Kidney epithelial cell (primary cell): Measurements from ENCODE around the gene TTYH2. TPM values are rescaled to one million over a fixed set of nuclear protein-coding genes. Genes with fewer than 3 reads are reported as not detected.

Experiments
- DNase-seq: peaks from one replicate; pipeline ENCODE4 v3.0.0-alpha.2; 2010; ENCODE audit warnings: low read depth
- H3K27me3 ChIP-seq: 2 replicates; pipeline ENCODE4 v1.6.0; 2011; ENCODE audit warnings: low read length; ENCODE audit not compliant: control insufficient read depth, insufficient read depth
- H3K36me3 ChIP-seq: 2 replicates; pipeline ENCODE4 v1.5.1; 2011; ENCODE audit warnings: low read length; ENCODE audit not compliant: control insufficient read depth, insufficient read depth
- H3K4me3 ChIP-seq: 2 replicates; pipeline ENCODE4 v1.5.1; 2011; ENCODE audit warnings: low read depth, mild to moderate bottlenecking, control low read depth, low read length
- CTCF ChIP-seq: IDR thresholded peaks from 2 replicates; pipeline ENCODE4 v1.5.1; 2011; ENCODE audit warnings: mild to moderate bottlenecking, moderate library complexity, low read length, control low read depth, inconsistent platforms; ENCODE audit not compliant: insufficient read depth, poor library complexity, severe bottlenecking
- total RNA-seq: library from RNA; depleted of rRNA; stranded (reverse); fragments of >200 nt; gene quantifications from 2 replicates; pipeline ENCODE4 v1.2.3, GENCODE V29; 2015

TTYH2 gene
- total RNA-seq, 1 donor from 2014 or later, result 1.1 TPM

- no peak overlapping the region for H3K4me3 ChIP-seq
- no peak for TF ChIP-seq CTCF
- H3K27me3 ChIP-seq, result peaks cover 39% of the 10 kb centered on the region
- no peaks in the 10 kb centered on the region for H3K36me3 ChIP-seq
- DNase-seq, result no peak
Observed at GRCh38 chr17:74214484-74215341, 1.3 kb downstream of the TTYH2 start.

- Histone ChIP-seq H3K4me3 (no peak overlapping the region), H3K36me3 (no peaks in the 10 kb centered on the region)
- TF ChIP-seq CTCF, result no peak
Observed at GRCh38 chr17:74215342-74215727, 2.0 kb downstream of the TTYH2 start.

GRCh38 chr17:74216505-74216904 is 3.1 kb downstream of the TTYH2 start:
- H3K4me3 ChIP-seq, result no peak overlapping the region
- no peak for DNase-seq
- no peak for TF ChIP-seq CTCF

More at GRCh38 chr17:74215342-74215727, 2.0 kb downstream of the TTYH2 start:
- peaks cover 39% of the 10 kb centered on the region for H3K27me3 ChIP-seq
- no peak for DNase-seq

DNA sequence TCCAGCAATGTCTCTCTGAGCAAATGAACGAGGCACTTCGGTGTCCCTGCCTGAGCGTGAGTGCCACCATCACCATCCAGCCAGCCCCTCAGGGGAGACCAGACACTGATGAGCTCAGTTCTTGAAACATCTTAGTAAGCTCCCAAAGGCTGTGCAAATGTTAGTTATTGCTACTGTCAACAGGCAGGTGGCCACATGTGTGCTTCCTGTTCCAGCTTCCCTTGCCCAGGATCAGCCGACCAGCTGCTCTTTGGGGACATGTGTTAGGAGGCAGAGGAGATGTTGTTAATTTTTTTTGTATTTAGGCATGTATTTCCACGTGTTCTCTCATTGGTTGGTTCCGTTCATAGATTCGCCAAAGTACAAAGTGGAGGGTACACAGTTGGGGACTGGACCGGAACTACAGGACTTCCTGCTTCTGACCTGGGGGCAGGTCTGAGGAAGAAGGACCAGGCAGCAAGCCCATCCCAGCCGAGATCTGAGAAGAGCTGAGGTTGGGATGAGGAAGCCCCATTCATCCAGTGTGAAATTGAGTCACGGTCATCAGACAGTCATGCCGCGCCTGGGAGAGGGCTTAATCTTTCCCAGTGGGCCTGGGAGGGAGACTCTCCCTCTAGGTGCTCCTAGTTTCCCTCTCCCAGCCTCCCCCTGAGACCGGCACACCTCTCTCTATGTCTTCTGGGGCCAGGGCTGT is 3.8 kb downstream of the TTYH2 start:
- no peaks in the 10 kb centered on the region for H3K36me3 ChIP-seq
- no peak for DNase-seq
- TF ChIP-seq CTCF, result no peak
- peaks cover 38% of the 10 kb centered on the region for H3K27me3 ChIP-seq
- H3K4me3 ChIP-seq, result no peak overlapping the region

More at GRCh38 chr17:74216505-74216904, 3.1 kb downstream of the TTYH2 start:
- Histone ChIP-seq H3K27me3 (peaks cover 39% of the 10 kb centered on the region), H3K36me3 (no peaks in the 10 kb centered on the region)

- Histone ChIP-seq H3K27me3 (peaks cover 32% of the 10 kb centered on the region), H3K4me3 (no peak overlapping the region), H3K36me3 (no peaks in the 10 kb centered on the region)
- no peak for TF ChIP-seq CTCF
- DNase-seq, result no peak
Observed at GRCh38 chr17:74217888-74218287, 4.5 kb downstream of the TTYH2 start.
